MM.1S (cell line): ENCODE measurements around the gene UBE2E2.

Experiments
- DNase-seq: peaks from one replicate; pipeline ENCODE4 v3.0.0-alpha.2; 2015
- H2AFZ ChIP-seq: fragments of 300-600 bp; sonication (generic); 2 replicates; pipeline ENCODE4 v1.6.0; 2016; ENCODE audit warnings: antibody characterized with exemption, low read length
- H3F3A ChIP-seq: fragments of 300-600 bp; sonication (generic); 2 replicates; pipeline ENCODE4 v1.6.1; 2016; ENCODE audit warnings: mild to moderate bottlenecking, antibody characterized with exemption, low read length, moderate library complexity, mixed read lengths; ENCODE audit not compliant: insufficient read depth
- H3K27ac ChIP-seq: fragments of 300-600 bp; sonication (generic); 2 replicates; pipeline ENCODE4 v1.5.1; 2016; ENCODE audit warnings: mild to moderate bottlenecking, low read length
- H3K27me3 ChIP-seq: fragments of 300-600 bp; sonication (generic); replicated peaks from 2 replicates; pipeline ENCODE4 v1.6.0; 2016; ENCODE audit warnings: low read length; ENCODE audit not compliant: insufficient read depth
- H3K36me3 ChIP-seq: fragments of 300-600 bp; sonication (generic); replicated peaks from 2 replicates; pipeline ENCODE4 v1.6.1; 2016; ENCODE audit warnings: mild to moderate bottlenecking, low read length, mixed read lengths; ENCODE audit not compliant: insufficient read depth
- H3K4me1 ChIP-seq: fragments of 300-600 bp; sonication (generic); 2 replicates; pipeline ENCODE4 v1.6.1; 2016; ENCODE audit warnings: low read length, mixed read lengths
- H3K4me2 ChIP-seq: fragments of 300-600 bp; sonication (generic); 2 replicates; pipeline ENCODE4 v1.6.0; 2016; ENCODE audit warnings: low read depth, low read length
- H3K4me3 ChIP-seq: fragments of 300-600 bp; sonication (generic); 2 replicates; pipeline ENCODE4 v1.5.1; 2016; ENCODE audit warnings: low read length, mixed read lengths
- H3K79me2 ChIP-seq: fragments of 300-600 bp; sonication (generic); 2 replicates; pipeline ENCODE4 v1.6.1; 2016; ENCODE audit warnings: mixed run types, low read length, mixed read lengths
- H3K9ac ChIP-seq: fragments of 300-600 bp; sonication (generic); 2 replicates; pipeline ENCODE4 v1.6.1; 2016; ENCODE audit warnings: low read length, mixed read lengths
- H3K9me2 ChIP-seq: fragments of 300-600 bp; sonication (generic); replicated peaks from 2 replicates; pipeline ENCODE4 v1.6.1; 2016; ENCODE audit warnings: mild to moderate bottlenecking, low read length, mixed read lengths; ENCODE audit not compliant: insufficient read depth
- H3K9me3 ChIP-seq: fragments of 300-600 bp; sonication (generic); replicated peaks from 2 replicates; pipeline ENCODE4 v1.6.1; 2016; ENCODE audit warnings: mild to moderate bottlenecking, low read length, mixed read lengths; ENCODE audit not compliant: insufficient read depth
- H4K20me1 ChIP-seq: fragments of 300-600 bp; sonication (generic); 2 replicates; pipeline ENCODE4 v1.6.1; 2016; ENCODE audit warnings: mild to moderate bottlenecking, low read length, moderate library complexity, mixed read lengths; ENCODE audit not compliant: insufficient read depth
- CTCF ChIP-seq: fragments of 300-600 bp; sonication (generic); IDR thresholded peaks from 2 replicates; pipeline ENCODE4 v1.5.1; 2016; ENCODE audit warnings: antibody characterized with exemption, low read length, mixed read lengths
- EZH2 ChIP-seq: fragments of 300-600 bp; sonication (generic); optimal IDR thresholded peaks from 2 replicates; pipeline ENCODE3; 2017; ENCODE audit warnings: low read depth, mild to moderate bottlenecking, antibody characterized with exemption, low read length, mixed read lengths
- EZH2phosphoT487 ChIP-seq: fragments of 300-600 bp; sonication (generic); IDR thresholded peaks from 2 replicates; pipeline ENCODE4 v1.6.1; 2018; ENCODE audit warnings: antibody characterized with exemption, low read length

UBE2E2 gene

GRCh38 chr3:23533996-23534395 is 330.9 kb downstream of the UBE2E2 start:
- Histone ChIP-seq H3K36me3 (no peaks in the 10 kb centered on the region), H4K20me1 (no peaks in the 10 kb centered on the region), H3K4me3 (no peak overlapping the region), H3K9me3 (no peaks in the 10 kb centered on the region), H3K4me1 (no peaks in the 10 kb centered on the region), H2AFZ (no peak overlapping the region), H3K9me2 (no peaks in the 10 kb centered on the region), H3K9ac (no peak overlapping the region), H3K27ac (no peak overlapping the region), H3K4me2 (no peak overlapping the region), H3K27me3 (no peaks in the 10 kb centered on the region), H3K79me2 (no peaks in the 10 kb centered on the region), H3F3A (no peaks in the 10 kb centered on the region)
- DNase-seq, result no peak
- TF ChIP-seq CTCF (no peak), EZH2phosphoT487 (no peak)

GRCh38 chr3:23537101-23537551 is 334.0 kb downstream of the UBE2E2 start:
- H3K9me2 ChIP-seq, result no peaks in the 10 kb centered on the region
- DNase-seq, result no peak
- no peak overlapping the region for H2AFZ ChIP-seq
- no peak for TF ChIP-seq EZH2
- no peak overlapping the region for H3K9ac ChIP-seq
- H3F3A ChIP-seq, result no peaks in the 10 kb centered on the region
- no peaks in the 10 kb centered on the region for H3K9me3 ChIP-seq
- H3K27me3 ChIP-seq, result no peaks in the 10 kb centered on the region
- H3K4me2 ChIP-seq, result no peak overlapping the region
- no peak overlapping the region for H3K4me3 ChIP-seq
- H3K4me1 ChIP-seq, result no peaks in the 10 kb centered on the region
- no peaks in the 10 kb centered on the region for H3K36me3 ChIP-seq
- no peak overlapping the region for H3K27ac ChIP-seq
- no peaks in the 10 kb centered on the region for H4K20me1 ChIP-seq
- no peaks in the 10 kb centered on the region for H3K79me2 ChIP-seq

- H3K79me2 ChIP-seq, result no peaks in the 10 kb centered on the region
- no peaks in the 10 kb centered on the region for H3K4me1 ChIP-seq
- no peak overlapping the region for H3K4me3 ChIP-seq
- DNase-seq, result no peak
- no peaks in the 10 kb centered on the region for H3F3A ChIP-seq
- TF ChIP-seq CTCF, result no peak
- TF ChIP-seq EZH2, result no peak
- TF ChIP-seq EZH2phosphoT487, result no peak
- H3K9me2 ChIP-seq, result no peaks in the 10 kb centered on the region
- no peaks in the 10 kb centered on the region for H4K20me1 ChIP-seq
- no peak overlapping the region for H3K9ac ChIP-seq
- H3K4me2 ChIP-seq, result no peak overlapping the region
- no peaks in the 10 kb centered on the region for H3K27me3 ChIP-seq
- no peak overlapping the region for H3K27ac ChIP-seq
- H2AFZ ChIP-seq, result no peak overlapping the region
- no peaks in the 10 kb centered on the region for H3K9me3 ChIP-seq
- H3K36me3 ChIP-seq, result no peaks in the 10 kb centered on the region
Observed at GRCh38 chr3:23539185-23539584, 336.1 kb downstream of the UBE2E2 start.

GRCh38 chr3:23540600-23540999 is 337.5 kb downstream of the UBE2E2 start:
- H3K4me1 ChIP-seq, result no peaks in the 10 kb centered on the region
- H3K4me3 ChIP-seq, result no peak overlapping the region
- no peak overlapping the region for H3K4me2 ChIP-seq
- no peaks in the 10 kb centered on the region for H4K20me1 ChIP-seq
- no peaks in the 10 kb centered on the region for H3K9me2 ChIP-seq
- H3K9ac ChIP-seq, result no peak overlapping the region
- no peak overlapping the region for H3K27ac ChIP-seq
- no peaks in the 10 kb centered on the region for H3K9me3 ChIP-seq
- H3K27me3 ChIP-seq, result no peaks in the 10 kb centered on the region
- no peak overlapping the region for H2AFZ ChIP-seq
- H3K36me3 ChIP-seq, result no peaks in the 10 kb centered on the region
- no peaks in the 10 kb centered on the region for H3K79me2 ChIP-seq
- no peak for DNase-seq
- H3F3A ChIP-seq, result no peaks in the 10 kb centered on the region
- TF ChIP-seq EZH2phosphoT487, result no peak
- no peak for TF ChIP-seq CTCF
- TF ChIP-seq EZH2, result no peak
